NCI-H128 (cell line): ENCODE data around the gene MMP24.

Experiments used
- DNase-seq: peaks from one replicate; lab custom pipeline; 2025; ENCODE audit not compliant: unreplicated experiment; lab: John Stamatoyannopoulos, UW

MMP24 gene

GRCh38 chr20:35277531-35278395 lies 51.3 kb downstream of the MMP24 start, which contains the start of gene MMP24OS:
Gene MMP24OS, minus strand, starts transcription at chr20:35278122. Its CDS starts 193 bp downstream, at chr20:35277929.
- DNase-seq = peak; percentile 74

DNA sequence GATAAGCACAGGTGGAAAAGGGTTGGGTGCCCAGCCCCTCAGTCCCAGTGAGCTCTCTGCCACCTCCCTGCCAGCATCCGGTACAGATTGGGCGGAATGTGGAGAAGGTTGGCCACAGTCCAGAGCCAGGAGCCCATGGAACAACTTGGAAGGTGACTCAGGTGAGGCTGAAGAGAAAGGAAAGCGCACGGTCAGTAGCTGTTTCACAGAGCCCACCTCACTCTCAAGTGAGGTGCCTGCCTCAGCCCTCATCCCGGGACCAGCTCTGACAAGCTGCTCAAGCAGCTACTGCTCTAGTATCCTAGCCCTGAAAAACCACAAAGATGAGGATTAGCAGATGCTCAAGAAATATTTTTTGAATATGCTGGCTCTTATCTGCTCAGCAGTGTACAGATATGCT lies 52.5 kb downstream of the MMP24 start:
- DNase-seq = no peak

- no peak for DNase-seq
These were observed 53.2 kb downstream of the MMP24 start for GRCh38 chr20:35279533-35280174.

DNA sequence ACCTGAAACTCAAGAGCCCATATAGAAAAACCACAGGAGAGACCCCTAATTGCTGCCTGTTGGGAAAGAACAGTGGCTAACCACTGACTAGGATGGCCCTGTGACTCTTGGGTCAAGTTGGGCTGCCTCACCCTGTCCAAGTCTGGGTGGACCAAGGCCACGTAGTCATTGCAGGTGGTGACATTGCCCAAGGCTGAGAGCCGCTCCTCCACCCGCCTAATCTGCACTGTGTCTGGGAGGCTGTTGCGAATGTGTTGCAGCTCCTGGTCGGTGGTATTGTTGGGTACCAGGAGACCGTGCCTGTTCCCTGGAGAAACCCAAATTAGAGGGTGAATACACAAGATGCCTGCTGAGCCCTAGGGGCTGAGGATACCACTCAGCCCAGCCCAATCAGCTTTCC lies 54.0 kb downstream of the MMP24 start:
- no peak for DNase-seq

- no peak for DNase-seq
These were observed 55.1 kb downstream of the MMP24 start for GRCh38 chr20:35281506-35282101.

DNA sequence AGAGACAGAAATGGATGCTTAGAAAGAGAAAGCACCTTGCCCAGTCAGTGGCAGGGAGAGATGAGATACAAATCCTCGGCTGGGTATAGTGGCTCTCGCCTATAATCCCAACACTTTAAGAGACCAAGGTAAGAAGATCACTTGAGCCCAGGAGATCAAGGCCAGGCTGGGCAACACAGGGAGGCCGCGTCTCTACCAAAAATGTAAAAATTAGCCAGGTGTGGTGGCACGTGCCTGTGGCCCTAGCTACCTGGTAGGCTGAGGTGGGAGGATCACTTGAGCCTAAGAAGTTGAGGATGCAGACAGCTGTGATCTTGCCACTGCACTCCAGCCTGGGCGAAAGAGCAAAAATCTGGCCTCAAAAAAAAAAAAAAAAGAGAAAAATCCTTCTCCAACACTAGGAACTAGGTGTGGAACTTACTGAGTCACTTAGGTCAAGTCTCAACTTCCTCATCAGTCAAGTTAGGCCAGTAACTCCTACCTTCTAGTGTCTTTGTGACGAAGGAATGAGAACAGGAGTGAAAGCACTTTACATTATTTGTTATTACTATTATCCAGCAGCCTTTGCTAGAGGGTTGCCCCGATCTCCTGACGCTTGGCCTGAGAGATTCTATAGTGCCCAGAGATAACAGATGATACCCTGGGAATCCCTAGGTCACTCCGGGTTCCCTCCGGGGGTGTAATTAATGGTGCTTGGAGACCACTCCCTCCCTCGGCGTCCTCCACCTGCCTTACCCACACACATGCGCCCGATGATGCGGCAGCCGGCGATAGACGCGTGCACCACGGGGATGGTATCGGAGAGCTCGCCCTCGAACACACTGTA lies 57.2 kb downstream of the MMP24 start:
- no peak for DNase-seq

DNA sequence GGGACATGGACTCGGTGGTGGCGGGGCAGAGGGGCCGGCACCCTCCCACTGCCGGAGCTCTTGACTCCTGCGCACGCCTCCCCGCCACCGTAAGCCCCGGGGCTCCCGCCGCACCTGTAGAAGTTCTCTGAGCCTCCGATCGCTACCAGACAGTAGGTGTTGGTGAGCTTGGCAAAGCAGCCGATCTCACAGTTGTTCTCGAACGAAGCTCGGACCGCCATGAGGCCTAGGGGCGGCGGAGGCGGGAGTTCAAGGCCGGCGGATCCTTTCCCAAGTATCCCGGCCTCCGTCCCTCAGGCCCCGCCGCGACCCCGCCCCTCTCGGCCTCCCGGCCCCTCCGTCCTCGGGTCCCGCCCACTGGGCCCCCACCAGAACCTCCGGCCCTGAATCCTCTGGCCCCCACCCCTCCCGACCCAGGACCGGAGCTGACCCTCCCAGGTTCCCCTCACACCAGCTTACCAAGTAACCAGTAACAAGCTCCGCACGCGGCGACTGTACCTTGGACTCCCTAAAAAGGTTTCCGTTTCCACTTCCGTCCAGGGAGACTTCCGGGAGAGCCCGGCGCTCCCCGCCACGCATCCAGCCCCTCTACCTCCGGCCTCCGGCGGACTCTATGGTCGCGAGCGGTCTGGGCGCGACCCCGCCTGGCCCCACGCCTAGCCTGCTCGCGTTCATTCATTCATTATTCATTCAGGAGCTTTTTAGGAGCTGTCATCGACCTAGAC lies 57.9 kb downstream of the MMP24 start, which contains the start of gene EIF6:
Gene EIF6 (minus strand): TSS at position 506 of the 725 bp plus-strand sequence. CDS start 285 bp downstream, at position 221.
- peak; percentile 58 for DNase-seq

DNA sequence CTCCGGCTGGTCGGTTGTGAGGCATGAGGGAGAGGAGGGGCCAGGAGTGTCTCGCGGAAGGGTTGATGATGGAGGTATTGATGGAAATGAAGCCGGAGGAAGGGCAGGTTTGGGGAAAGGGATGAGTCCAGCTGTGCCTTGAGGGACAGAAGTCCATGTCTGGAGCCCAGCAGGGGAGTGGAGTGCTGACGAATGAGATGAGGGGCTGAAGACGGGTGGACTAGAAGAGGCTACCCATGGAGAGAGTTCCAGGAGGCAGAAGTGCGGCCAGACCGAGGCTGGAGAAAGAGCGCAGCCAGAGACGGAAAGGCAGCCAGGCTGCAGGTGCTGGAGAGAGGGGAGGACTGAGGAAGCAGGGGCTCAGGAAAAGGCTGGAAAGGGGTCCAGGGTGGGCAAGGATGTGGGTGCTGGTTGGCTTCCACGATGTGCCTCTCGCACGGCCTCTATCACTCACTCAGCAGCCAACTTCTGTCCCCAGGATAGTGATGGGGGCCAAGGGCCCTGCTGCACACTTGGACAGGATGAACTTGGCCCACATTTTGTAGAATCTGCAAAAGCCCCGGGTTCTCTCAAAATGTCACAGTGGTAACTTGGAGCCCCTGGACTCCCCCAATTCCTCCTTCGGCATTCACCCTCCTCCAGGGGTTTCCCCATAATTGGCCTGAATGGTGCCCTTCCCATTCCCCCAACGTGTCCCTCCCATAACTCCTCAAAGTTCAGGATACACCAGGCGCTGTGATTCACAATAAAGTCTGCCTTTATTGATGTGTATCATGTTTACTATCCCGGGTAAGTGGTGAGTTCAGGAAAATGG lies 58.7 kb downstream of the MMP24 start:
- no peak for DNase-seq

GRCh38 chr20:35285806-35286076 lies 59.3 kb downstream of the MMP24 start:
- no peak for DNase-seq

DNA sequence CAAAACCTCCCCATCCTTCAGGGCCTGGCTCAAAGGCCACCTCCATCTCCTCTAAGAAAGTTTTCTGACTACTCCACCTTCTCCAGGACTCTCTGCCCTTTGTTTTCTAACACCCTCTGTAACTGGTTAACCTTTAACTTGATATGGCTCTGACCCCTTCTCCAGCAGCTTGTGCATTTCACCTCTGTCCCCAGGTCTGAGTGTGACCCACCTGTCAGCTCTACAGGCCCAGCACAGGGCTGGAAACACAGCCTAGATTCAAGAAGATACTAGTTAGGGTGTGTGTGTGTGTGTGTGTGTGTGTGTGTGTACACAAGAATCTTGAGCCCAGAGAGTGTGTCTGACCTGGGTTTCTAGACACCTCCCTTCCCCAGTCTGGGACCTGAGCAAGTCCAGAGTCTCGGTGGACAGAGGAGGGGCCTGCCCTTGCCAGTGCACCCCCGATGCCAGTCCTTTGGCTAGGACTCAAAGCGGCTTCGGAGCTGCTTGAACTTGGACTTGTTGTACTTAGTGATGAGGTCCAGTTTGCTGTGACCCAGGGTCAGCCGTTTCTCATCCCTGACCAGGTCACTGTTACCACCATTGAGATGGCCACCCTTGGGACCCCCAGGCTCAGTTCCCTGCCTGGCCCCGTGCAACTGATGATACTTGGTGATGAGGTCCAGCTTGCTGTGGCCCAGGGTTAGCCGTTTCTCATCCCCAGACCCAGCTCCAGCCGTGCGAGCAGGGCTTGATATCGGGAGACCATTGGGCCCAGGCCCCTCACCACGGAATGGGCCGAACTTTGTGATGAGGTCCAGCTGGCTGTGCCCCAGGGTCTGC lies 59.8 kb downstream of the MMP24 start:
- no peak for DNase-seq

- DNase-seq = no peak
These were observed 60.5 kb downstream of the MMP24 start for GRCh38 chr20:35286899-35287508.

DNA sequence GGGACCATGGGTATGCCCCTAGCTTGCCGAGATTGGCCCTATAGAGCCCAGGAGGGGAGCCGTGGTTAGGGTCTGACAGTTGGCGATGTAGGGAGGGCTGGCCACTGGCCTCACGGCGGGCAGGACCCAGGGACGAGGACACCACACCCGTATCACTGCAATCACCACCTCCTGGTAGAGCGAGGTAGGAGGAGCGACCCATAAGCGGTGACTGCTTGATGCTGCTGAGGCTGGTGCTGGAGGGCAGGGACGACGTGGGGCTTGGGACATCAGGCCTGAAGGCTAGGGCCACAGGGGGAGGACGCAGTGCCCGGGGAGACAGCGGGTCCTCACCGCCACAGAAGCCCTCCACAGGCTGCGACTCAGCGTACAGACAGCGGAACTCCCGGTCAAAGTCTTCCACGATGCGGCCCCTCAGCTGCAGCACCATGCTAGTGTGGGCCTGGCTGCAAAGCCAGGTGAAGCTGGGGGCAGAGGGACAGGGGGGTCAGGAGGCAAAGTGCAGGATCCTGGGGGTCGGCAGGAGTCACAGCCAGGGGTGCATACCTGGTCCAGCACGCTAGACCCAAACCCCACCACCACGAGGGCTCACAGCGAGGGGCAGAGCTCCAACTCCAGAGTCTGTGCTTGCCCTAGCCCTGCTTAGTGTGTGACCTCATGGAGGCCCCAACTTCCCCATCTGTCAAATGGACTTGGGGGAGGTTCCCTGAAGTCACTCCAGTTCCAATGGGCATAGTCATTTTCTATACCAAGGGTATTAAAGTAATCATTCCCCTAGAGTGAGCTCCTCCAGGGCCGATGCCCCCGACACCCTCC lies 61.2 kb downstream of the MMP24 start:
- DNase-seq = no peak

- DNase-seq = no peak
These were observed 62.0 kb downstream of the MMP24 start for GRCh38 chr20:35288325-35289060.

GRCh38 chr20:35290186-35290886 lies 63.8 kb downstream of the MMP24 start:
- DNase-seq = no peak

DNA sequence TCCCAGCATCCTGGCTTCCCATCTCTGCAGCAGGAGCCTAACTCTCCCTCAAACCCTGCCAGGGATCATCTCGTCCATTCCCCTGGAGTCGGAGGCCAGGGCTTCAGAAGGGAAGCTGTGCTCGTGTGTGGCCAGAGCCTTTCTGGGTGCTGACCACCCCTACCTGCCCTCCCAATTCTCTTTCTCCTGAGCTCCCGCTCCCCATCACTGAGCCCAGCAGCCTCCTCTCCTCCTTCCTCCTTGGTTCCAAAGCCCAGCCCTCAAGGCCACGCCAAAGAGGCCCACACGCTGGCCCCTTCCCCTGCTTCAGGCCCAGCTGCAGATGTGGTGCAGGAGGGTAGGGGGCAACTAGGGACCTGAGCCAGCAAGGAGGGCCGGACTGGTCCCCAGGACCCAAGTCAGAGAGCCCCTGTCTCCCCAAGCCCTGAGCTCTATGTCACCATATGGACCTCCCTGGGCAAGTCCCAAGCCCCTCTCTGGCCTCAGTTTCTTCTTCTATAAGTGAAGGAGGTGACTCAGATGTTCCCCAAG lies 64.5 kb downstream of the MMP24 start:
- DNase-seq = no peak
